CD4-positive, alpha-beta T cell treated with Interleukin-6 at 100 ng/mL for 8 hours (primary cell): ENCODE measurements around the gene TMPRSS13.

ENCODE experiments used
- DNase-seq: peaks from one replicate; pipeline ENCODE4 v3.0.0-alpha.2; 2020; ENCODE audit warnings: mixed read lengths, low spot score

Gene TMPRSS13

DNA sequence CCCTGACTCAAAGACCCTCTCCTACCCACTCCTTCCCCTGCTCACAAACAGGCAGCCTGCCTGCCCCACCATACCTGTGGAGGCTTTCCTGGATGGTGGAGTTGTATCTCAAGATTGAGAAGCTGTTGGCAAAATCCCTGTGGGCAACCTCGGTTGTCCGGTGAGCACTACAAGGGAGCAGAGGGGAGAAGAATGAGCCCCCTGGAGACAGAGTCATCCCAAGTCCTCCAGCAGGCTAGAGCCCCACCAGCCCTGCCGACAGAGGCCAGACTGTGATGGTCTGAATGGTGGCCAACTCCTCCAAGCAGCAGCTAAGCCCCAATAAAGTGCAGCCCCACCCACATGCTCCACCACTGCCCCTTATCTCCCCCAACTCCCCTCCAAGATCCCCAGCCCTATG, 17.5 kb downstream of the TMPRSS13 start:
- DNase-seq = no peak

DNA sequence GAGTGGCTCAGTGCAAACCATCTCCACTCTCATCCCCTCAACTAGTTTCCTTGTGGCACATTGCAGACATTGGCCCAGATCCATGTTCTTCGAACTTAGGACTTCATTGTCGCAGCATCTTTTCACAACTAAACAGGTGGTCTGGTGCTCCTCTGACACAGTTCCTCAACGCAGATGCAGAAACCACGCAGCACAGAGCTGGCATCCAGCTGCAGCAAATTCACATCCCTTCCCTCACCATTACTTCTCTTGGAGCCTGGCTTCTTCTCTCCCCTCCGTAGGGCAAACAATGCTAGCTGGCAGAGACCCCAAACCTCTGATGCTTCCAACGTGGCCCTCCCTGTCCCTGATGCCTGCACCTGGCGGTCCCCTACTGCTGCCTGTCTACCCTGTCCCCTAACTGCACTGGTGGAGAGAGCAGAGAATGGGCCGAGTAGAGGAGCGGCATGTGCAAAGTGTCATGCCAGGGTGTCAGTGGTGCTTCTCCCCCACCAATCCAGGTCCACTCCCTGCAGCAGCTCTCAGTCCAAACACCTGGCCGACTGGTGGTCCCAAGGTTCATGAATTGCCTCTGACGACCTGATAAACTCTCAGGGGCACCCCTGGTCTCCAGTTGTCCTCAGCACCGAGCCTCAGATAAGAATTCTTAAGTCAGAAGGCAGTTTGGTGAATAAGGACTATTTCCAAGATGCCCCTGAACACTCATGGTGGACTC, 18.1 kb downstream of the TMPRSS13 start:
- no peak for DNase-seq

DNA sequence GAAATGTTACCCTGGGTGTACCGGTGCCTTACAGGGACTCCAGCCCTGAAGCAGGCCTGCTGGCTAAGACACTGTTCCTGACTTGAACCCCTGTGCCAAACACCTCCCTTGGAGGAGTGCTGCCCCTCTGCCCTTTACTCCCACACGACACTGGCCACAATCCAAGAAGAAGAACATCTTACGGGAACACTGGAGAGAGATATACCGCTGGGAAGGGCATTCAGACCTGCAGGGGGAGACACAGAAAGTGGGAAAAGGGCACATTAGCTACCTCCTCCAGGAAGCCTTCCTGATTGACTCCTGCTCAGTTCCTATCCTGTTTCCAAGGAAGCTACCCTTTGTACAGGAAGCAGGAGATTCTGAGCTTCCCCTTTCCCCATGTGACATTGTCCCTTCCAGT, 18.7 kb downstream of the TMPRSS13 start:
- no peak for DNase-seq

DNA sequence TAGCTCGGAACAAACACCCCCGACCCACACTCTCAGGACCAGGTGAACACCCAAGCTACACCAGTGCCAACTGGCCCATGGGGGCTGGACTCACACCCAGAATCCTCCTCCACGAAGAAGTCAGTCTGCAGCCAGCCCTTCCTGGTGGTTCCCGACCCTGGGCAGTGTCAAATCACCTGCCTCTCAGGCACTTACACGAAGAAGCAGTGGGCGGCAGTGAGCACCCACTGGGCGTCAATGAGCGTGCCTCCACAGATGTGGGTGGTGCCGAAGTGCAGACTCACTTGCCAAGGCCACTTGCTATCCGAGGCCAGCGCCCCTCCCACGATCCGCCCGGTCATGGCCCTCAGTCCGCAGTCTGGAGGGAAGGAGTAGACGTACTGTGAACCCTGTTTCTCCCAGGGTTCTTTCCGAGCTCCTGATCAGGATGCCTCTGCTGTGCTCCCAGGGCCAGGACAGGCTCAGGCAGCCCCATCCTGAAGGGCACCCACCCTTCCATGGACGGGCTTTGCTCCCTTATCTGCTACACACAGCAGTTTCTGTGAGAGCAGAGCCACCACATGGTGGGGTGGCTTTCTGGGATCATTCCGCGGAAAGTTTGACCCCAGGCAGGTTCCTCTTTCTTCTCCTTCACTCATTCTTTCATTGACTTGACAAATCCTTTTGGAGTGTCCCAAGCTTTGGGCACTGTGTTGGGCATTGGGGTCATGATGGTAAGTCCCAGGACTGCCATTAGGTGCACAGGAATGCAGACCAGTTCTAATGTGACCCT, 19.4 kb downstream of the TMPRSS13 start:
- DNase-seq = no peak

DNA sequence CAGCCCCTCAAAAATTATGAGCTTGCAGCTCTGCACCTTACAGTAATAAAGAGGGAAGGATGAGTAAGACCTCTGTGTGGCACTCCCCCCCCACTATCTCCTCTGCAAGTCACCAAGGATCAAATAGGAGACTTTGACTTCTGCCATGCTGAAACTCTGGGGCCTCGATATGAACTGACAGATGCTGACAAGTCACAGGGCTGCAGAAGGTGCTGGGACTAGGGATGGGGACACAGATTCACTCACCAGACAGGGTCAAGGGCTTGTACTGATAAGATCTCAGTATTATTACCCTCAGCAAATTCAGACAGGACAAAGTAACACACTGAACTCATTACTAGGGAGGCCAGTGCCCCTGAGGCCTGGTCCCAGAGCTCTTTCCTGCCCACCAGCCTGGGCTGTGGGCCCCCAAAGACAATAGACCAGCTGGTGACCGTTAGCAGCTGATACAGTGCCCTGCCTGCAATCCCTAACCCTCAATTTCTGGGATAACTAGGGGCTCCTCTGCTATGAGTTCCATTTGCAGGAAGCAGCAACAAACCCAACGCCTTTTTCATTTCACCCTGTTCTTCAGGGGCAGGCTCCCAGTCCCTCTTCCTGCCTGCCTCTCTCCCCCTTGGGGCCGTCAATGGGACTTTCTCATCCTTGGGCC, 20.1 kb downstream of the TMPRSS13 start:
- no peak for DNase-seq

DNA sequence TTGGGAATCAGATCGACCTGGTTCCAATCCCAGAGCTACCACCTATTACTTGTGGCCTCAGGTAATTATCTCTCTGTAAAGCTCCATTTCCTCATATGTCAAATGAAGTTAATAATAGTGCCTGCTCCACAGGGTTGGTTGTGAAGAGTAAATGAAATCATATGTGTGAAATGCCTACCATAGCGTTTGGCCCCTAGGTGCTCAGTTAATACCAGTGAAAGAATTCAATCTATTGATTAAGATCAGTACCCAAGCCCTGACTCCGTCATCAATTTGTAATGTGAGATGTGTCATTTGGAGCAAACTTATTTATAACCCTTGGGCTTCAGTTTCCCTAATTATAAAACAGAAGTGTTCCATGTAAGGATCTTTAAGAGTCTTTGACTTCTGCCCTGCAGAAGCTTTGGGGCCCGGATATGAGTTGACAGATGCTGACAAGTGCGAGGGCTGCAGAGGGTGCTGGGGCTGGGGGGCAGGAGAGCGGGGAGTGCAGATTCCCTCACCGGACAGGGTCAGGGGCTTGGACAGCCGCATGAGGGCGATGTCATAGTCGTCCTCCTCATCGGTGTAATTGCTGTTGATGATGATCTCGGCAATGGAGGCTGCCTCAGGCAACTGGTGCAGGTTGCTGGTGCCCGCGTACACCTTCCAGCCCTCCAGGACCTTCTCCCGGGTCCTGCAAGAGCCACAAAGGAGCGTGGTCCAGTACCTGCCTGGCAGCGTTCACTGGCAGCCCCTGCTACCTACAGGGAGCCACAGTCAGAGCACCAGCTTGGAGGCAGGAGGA, 20.9 kb downstream of the TMPRSS13 start:
- no peak for DNase-seq

DNA sequence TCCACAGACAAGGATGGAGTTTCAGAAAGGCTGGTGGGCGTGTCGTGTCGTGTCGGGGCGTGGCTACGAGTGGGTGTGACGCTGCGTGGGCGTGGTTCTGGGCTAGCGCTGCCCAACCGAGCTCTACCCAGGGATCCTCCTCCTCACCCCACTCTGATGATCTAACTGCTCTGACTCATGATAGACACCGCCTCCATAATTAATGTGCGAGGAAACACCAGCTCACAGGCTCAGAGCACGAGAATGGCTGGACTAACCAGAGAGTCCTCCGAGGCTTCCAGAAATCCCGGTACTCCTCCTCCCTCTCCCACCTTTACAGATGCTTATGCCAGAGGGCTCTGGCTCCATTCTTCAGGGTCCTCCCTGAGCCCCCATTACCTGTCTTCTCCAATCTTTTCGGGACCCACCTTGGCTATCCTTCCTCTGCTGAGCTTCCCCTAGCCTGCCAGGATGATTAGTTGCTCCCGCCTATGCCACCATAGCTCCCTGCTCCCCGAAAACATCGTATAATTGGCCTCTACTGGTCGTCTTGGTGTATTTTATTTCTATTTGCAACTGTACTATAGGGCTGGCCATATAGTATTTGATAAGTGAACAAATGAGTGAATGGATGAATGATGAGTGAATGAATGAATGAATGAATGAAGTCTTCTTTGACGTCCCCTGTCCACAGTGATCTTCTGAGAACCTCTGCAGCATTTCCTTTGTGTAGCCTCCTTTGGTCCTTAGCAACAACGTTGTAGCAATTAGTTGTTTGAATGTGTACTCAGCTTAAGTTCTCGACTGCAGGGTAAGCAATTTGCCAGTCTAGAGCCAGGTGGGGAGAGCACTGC, 21.7 kb downstream of the TMPRSS13 start:
- DNase-seq = peak; percentile 18

DNA sequence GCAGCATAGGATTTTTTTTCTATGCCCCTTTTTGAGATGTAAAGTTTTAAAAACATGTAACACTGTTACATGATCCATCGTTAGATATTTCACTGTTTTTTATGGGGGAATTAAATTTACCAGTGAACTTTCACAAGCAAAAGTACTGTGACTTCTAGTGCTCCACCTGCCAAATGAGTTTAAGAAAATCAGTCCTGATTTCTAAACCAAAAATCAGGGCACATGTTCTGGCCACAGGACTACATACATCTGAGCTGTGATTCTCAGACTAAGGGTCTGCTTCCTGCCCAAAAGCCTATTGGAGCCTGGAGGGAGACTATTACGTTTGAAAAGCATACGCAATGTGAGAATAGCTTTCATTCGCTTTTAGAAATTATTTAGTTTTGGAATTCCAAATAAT, 22.5 kb downstream of the TMPRSS13 start:
- DNase-seq = no peak

DNA sequence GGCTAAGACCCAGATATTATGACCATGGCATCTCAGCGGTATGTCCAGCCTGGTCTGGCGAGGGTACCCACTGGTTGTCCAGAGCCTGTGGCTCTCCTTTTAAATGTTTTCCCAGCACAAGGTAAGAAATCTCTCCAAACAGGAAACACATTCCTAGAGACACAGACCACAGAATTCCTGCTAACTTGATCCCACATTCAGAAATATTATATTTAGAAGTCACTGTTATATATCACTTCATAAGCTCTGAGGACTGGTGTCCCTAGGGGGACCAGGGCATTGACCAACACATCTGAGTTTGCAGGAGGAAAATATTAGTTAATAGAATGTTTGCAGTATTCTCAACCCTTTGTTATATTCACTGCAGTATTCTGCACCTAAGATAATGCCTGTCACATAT, 23.1 kb downstream of the TMPRSS13 start:
- DNase-seq = no peak

DNA sequence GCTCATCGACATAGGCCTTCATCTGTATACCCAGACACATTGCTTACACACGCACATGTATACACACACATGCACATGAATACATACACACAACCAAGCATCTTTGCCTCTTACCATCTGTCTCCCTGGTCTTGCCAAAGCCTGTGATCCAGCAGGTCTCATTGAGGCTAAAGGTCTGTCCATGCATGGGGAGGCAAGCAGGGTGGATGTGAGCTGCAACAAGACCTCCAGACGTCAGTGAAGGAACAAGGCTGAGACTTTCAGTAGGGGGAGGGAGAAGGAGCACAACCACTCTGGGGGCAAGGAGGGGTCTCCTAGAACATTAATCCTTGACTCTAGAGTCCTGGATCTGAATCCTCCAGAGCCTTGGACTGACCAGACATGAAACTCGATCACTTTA, 23.7 kb downstream of the TMPRSS13 start:
- DNase-seq = no peak

DNA sequence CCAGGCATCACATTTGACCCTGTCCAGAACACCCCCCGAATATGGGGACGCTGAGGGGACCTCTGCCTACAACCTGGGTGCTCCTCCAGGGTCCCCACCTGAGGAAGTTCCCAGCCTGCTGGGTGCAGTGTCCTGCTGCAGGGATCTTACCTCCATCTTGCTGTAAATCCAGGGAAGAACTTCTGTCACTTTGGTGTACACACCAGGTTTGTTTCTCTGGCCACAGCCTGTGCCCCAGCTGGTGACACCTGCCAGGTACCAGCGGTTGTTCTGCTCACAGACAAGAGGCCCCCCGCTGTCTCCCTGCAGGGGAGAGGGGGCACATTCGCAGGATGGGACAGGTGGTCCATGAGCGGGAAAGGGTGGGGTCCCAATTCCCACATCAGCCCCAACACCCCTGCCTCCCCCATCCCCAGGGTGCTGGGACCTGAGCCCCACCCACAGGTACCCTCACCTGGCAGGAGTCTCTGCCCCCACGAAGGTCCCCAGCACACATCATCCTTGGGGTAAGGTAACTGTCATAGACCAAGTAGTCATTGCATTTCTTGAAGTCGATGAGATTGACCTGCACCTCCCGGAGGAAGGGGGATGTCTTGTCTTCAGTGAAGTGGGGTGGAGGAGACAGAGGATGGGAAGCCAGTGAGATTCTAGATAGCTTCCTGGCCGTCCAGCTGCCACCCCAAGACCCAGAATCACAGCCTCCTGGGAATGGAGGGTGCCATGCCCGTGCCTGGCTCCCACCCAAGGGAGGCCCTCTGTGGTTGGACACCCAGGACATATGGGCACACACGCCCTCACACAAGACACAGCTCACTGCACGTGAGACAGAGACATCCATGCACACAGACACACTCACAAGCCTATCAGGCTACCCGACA, 25.5 kb downstream of the TMPRSS13 start:
- no peak for DNase-seq

DNA sequence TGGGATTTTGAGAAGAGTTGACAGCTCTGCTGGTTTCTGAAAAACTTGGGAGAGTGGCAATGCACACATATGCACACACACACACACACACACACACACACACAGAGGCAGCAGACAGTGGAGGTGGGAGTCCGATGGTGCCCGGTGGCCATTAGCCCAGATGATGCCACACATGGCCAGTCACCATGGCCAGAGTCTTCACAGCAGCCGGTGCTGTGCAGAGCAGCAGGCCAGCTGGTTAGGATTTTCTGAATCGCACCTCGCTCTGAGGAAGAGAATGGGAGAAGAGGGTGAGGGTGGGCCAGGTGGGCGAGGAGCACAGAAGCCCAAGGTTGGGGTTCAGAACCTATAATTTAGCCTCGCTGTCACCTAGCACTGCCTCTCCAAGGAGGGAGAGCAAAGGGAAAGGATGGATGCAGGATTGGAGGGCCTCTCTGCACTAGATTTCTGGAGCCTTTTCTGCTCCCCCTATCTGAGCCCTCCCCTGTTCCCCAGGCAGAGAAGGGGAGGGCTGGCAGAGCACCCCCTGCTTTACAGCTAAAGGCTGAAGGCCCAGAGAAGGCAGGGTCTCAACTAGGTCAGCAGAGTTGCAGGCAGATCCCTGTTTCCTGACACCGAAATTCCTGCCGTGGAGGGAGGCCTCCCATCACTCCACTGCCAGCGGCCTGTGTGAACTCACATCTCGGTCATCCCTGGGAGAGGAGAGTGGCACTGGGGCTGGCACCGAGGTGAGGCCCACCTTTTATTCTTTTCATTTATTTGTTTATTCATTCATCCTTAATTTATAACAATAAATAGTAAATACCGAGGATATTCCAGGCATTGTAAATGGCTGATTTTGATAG, 27.0 kb downstream of the TMPRSS13 start:
- DNase-seq = no peak

DNA sequence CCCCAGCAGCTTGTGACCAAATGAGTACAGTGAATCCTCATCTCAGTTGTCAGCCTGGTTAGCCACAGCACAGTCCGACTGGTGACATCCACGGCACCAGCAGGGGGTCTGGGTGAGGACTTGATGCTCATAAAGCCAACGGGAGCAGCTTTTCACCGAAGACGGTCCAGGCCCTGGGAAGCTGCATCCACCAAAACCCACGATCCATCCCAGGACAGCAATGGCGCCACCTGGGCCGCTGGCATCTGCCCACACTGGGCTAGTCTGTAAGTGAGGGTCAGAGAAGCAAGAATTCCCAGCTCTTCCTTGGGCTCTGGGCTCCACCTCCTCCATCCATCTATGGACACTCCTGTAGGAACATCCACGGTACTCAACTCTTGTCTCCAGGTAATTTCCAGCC, 27.6 kb downstream of the TMPRSS13 start:
- DNase-seq = no peak

DNA sequence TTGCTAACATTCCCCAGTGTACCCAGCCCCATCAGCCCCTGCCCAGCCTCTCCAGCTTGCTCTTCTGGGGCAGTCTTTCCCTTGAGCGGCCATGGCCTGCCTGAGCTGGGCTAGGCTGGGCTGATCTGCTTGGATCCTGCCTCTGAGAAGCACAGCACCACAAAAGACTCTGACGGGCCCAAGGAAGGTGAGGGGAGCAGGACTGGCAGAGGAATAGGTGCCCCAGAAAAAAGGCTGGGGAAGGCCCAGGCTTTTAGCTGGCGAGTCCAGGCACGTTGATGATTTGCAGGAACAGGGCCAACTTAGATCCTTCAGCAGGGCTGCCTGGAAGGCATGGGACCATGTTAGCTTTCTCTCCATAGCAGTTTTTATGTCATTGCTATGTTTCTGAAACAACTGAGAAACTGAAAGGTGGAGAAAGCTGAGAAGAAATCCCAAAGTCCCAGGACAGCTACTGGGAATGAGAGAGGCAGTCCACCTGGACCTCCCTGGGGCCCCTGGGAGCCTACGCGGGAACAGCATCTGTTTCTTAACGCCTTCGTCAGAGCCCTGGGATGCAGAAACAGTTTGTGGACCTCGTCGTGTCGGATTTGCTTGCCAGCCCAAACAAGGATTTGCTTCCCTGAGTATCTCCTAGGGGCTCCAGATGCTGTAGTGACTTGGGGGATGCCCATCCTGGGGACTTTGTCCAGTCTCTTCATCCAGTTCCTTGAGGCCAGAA, 28.3 kb downstream of the TMPRSS13 start:
- DNase-seq = no peak

DNA sequence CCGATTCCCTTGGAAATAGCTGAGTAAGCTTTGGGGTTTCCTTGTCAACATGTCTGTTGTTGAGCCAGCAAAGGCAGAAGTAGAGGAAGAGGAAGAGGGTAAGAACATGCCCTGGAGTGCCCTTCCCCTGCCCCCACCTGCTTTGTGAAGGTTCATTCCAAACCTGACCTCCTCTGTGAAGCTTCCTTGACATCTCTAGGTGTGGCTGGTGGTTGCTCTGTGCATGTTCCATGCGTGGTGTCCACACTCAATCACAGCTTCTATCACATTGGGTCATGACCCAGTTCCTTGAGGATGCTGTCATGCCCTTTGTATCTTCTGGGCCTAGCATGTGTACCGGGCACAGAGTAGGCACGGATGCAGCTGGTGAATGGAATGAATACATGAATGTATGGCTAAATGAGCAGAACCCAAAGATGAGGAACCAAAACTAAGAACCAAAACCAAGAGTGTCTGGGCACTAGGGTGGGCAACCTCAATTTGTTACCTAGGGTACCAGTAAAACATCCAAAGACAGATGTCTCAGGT, 29.0 kb downstream of the TMPRSS13 start:
- DNase-seq = no peak

DNA sequence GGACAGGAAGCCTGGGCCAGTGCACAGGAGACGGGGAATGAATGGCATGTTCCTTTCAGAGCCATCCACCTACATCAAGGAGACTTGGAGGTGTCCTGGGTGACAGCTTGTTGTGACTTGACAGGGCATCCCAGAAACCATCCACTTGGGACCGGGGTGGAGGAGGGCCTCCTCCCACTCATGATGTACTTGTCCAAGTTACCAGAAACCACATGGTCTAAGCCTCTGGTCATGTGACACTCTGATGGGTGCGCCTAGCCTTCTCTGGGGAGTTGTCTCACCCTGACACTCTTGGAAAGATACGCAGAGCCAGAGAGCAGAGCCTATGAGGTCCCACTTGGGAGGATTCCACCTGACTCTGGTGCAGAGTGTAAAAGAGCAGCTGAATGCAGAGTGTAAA, 31.1 kb downstream of the TMPRSS13 start:
- DNase-seq = no peak

DNA sequence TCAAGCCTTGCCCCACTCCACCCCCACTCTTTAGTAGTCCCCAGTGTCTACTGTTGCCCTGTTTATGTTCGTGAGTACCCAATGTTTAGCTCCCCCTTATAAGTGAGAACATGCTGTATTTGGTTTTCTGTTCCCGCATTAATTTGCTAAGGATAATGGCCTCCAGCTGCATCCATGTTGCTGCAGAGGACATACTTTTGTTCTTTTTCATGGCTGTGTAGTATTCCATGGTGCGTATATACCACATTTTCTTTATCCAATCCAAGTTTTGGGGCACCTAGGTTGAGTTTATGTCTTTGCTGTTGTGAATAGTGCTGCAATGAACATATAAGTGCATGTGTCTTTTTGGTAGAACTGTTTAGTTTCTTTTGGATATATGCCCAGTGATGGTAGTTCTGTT, 36.6 kb downstream of the TMPRSS13 start:
- DNase-seq = no peak

DNA sequence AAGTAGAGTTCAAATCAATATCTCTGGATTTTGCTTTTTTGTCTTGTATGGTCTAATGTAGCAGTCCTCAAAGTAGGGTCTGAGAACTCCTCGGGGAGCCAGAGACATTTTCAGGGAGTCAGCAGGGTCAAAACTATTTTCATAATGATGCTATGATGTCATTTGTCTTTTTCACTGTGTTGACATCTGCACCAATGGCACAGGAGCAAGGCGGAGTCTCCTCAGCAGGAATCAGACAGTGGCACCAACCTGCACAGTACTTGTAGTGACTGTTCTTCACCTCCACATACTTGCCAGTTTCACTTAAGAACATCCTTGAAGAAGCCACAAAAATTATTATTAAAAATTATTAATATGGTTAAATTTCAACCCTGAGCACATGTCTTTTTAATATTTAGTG, 37.8 kb downstream of the TMPRSS13 start:
- DNase-seq = no peak

DNA sequence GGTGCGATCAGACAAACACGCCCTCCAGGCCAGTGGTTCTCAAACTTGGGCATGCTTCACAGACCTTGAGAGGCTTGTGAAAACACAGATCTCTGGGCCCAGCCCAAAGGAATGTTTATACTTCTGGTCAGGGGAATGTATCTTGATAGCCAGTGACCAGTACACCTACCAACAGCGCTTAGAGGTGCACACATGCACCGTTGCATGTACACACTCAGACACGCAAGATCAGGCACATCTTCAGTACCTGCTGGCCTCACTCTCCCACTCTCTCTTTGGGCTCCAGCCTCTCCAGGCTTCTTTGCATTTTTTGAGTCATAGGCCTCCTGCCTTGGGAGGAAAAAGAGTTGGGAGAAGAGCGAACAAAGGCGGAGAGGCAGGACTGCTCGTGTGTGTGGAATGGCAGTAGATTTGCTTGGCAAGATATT, 41.0 kb downstream of the TMPRSS13 start:
- DNase-seq = no peak
